ELR (cell line): ENCODE measurements around the gene DENND1A.
"Not testable (repeated sequence)": the region's sequence is repeated elsewhere in the genome, so short reads cannot be mapped to it uniquely, and the experiment has no call there.

Experiments
- DNase-seq: peaks from one replicate; pipeline ENCODE4 v3.0.0-alpha.2; 2015; ENCODE audit warnings: low read depth

DENND1A gene

GRCh38 chr9:123455187-123455586 is 474.7 kb downstream of the DENND1A start:
- DNase-seq, result no peak

DNA sequence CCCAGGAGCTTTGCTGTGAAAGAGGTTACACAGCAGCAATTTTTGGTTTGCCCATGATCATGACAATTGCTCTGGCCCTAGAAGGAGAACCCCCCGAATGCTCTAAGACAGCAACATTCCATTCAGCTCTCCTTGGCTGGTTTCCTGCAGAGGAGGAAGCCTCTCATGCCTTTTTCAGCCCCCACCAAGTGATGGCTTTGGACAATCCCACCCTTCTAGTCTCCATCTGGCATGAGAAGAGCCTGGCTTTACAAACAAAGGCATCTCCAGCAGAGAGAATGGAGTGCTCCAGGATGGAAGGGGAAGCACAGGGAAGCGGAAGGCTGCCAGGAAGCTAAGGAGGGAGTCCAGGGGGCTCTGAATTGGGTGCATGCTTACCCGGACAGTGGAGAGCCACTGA is 475.6 kb downstream of the DENND1A start:
- DNase-seq, result no peak

DNA sequence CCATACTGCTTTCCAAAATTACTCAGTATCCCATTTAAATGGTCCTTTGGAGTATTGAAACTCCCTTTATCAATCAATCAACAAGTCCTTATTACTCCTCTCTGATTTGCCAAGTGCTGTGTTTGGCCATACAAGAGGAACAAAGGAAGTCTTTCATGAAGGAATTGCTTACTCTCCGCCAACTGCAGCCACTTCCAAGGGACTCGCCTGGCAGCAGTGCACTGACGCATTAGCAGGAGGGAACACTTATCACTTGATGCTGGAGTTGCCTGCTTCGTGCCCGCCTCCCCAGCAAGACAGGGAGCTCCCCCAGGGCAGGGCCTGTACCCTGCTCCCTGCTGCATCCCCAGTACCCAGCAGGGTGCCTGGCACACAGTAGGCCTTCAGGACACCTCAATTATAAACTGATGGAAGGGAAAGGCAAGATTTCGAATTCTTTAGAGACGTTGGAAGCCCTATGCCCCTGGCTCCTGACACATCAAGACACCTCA is 476.1 kb downstream of the DENND1A start:
- DNase-seq, result no peak

GRCh38 chr9:123453076-123453667 is 476.8 kb downstream of the DENND1A start:
- DNase-seq, result no peak

GRCh38 chr9:123450996-123451395 is 478.9 kb downstream of the DENND1A start:
- no peak for DNase-seq

DNA sequence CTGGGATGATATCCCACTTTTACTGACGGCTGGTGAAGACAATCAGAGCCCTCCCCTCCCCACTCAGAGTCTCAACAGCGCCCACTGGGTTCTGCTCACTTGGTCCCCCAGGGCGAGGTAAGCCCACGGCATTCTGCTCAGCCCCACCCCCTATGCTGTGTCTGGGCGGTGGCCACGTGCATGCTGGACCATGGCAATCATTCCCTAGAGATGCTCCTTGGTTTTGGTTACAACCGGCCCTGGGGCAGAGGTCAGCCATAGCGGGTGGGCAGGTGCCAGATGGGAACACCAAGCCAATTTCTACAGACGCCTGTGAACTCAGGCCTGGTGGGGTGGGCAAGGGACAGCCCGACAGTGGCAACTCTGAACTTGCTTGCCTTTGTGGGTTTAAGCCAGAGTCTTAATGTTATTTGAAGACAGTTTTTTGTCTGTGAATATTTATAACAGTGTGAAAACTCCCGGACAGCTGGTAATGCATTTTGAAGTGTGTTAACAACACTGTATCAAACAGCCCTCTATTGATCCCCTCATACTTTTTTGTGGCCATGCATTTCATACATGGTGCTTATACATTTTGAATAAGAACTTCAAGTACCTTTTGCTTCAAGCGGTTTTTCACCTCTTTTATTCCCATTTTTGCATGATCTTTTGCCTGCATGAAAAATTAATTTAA is 479.7 kb downstream of the DENND1A start:
- DNase-seq, result no peak

GRCh38 chr9:123447934-123448646 is 481.8 kb downstream of the DENND1A start:
- DNase-seq, result no peak

DNA sequence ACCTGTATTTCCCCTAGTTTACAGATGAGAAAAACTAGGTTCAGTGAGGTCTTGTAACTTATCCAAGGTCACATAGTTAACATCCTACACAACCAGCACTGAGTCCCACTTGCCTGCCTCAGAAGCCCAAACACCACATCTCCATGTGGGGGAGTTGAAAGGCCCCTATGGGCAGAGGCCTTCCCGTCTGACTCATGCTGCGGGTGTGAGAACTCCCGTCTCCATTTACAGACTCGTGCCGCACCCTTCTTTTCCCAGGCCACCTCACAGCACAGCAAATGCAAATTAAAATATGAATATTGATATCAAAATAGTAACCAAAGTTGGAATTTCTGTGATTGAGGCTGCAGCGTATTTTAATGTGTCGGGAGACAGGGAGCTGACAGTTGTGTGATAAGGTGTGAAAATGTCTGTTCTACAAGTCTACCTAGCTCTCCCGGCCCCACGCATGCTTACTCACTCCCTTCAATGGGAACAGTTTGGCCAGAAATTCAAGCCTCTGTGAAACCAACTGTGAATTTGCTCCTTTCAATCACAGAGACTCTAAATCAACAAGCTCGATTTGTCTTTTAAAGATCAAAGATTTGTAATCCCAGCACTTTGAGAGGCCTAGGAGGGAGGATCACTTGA is 483.8 kb downstream of the DENND1A start:
- peak; percentile 11 for DNase-seq

GRCh38 chr9:123445116-123445515 is 484.8 kb downstream of the DENND1A start:
- DNase-seq, result no peak

DNA sequence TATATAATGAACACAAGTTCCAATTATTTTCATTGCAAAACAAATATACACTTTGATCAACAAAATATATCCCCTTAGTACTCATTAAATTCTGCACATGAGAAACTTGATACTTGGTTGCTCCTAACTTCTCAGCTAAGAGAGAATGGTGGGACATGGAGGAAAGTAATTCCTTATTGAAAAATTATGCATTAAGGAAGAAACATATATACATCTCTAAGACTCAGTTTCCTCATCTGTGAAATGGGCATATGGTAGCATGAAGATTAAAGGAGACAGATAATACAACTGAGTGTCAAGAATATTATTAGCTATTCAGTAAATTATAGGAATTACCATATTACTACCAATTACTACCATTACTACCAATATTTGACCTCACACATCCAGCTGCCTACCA is 488.2 kb downstream of the DENND1A start:
- no peak for DNase-seq

DNA sequence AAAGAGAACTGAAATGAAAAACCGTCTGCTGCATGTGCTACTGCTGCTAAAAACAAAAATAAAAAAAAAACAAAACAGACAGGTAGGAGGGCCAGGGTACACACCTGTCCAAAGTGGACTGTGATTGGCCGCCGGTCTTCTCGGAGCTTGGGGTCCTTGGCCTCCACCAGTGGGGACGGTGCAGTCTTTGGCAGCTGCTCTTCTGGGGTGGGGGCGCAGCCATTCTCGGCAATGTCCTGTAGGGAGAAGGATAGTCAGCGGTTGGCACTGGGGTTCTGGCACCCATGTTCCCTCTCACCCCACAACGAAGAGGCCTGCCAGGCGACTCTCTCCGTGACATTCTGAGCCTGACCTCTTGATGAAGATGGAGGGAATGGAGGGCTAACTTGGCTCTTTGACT is 489.7 kb downstream of the DENND1A start:
- DNase-seq, result no peak

DNA sequence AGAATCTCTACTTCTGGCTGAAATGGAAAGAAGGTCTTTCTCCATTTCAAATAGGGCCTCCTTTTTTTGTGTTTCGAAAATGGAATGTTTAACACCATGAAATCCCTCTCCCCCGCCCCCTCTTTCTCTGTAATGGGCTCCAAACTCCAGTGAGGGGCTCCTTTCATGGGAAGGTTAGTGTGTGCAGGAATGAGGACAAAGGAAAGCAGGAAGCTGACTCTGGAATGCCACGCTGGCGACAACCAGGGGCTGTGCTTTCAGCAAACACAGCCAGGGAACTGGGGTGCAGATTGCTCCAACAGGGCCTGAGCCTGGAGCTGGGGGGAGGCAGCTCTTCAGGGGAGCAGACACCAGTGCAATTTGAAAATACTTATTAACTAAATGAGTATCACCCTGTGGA is 491.1 kb downstream of the DENND1A start:
- DNase-seq, result no peak

GRCh38 chr9:123438321-123438720 is 491.6 kb downstream of the DENND1A start:
- DNase-seq, result no peak

GRCh38 chr9:123437201-123437600 is 492.7 kb downstream of the DENND1A start:
- no peak for DNase-seq

- no peak for DNase-seq
Observed at GRCh38 chr9:123435471-123435870, 494.5 kb downstream of the DENND1A start.

- DNase-seq, result peak; percentile 19
Observed at GRCh38 chr9:123434619-123435240, 495.2 kb downstream of the DENND1A start.

- no peak for DNase-seq
Observed at GRCh38 chr9:123432331-123433236, 497.3 kb downstream of the DENND1A start.

- DNase-seq, result no peak
Observed at GRCh38 chr9:123431581-123431980, 498.3 kb downstream of the DENND1A start.

GRCh38 chr9:123428450-123428849 is 501.5 kb downstream of the DENND1A start:
- DNase-seq, result not testable (repeated sequence)

DNA sequence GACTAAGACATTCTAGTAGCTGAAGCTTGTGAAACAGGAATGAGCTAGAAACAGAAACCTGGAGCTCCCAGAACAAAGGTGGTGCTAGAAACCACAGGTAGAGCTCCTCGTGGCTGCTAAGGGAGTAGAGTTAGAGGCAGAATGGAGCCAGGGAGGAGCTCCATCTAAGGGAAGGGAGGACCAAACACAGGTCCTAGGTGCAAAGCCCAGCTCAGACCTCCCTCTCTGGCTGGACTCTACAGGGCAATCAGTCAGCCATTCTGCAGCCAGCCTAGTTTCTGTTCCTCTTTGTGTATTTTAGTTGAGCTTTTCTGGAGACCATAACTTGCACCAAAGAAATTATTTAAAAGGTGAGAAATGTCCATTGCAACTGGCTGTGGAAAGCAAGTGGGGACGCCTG is 503.5 kb downstream of the DENND1A start:
- no peak for DNase-seq

DNA sequence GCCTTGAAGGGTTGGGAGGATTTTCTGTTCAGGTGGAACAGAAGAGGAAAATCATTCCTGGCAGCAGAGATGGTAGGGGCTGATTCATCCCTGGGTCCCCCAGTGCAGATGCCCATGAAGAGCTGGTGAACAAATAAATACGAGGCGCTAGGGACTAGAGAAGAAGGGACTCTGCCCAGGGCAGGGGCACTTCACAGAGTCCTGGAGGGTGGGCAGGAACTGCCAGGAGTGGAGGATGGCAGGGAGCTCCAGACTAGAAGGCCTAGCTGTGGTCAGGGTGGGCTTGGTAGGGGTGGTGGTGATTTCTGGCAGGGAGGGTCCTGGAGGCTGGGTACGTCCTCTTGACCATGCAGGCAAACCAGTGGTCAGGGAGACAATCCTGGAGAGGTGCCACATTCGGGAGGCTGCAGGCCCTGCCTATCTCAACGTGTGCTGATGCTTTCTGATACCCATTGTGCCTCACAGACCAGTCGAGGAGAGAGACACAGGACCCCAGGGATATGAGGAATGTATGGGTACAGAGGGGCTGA is 504.0 kb downstream of the DENND1A start:
- no peak for DNase-seq
